ENCODE measurements around the gene ZDHHC14.
A peak's percentile ranks its signal among the peaks of the same experiment; 100 is the strongest.
"Not testable (repeated sequence)": the region's sequence is repeated elsewhere in the genome, so short reads cannot be mapped to it uniquely, and the experiment has no call there.

ZDHHC14 gene

DNA sequence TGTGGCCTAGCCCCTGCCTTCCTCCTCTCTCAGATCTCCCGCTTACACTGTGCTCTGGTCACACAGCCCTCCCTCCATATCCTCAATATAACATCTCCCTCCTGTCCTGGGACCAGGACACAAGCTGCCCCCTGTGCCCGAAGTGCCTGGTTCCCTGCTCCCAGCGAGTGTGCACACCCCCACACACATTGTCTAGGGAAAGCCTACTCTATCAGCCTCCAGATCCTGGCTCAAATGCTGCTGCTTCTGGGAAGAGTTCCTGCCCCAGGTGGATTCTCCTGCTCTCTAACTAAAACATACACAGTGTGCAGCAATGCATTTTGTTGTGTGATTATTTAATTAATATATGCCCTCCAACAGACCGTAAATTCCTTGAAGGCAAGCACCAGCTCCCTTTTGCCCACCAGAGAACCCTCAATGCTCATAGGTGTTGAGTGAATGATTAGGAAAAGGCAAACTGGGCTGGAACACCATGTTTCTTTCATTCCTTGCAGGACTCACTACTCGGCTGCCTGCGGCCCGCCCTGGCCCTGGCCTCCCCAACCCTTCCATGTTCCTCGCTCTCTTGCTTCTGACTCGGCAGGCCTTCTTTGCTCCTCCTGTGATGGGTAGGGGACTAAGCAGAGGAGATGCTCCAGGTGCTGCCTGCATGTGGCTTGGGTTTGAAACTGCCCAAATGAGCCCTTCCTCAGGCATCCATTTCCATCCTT is 194.6 kb downstream of the ZDHHC14 start:
- DNase-seq, result no peak

DNA sequence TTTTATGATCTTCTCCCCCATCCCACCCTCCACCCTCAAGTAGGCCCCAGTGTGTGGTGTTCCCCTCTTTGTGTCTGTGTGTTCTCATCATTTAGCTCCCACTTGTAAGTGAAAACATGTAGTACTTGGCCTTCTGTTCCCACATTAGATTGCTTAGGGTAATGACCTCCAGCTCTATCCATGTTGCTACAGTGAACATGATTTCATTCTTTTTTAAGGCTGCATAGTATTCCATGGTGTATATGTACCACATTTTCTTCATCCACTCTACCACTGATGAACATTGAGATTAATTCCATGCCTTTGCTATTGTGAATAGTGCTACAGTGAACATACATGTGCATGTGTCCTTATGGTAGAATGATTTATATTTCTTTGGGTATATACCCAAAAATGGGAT is 196.0 kb downstream of the ZDHHC14 start:
- not testable (repeated sequence) for DNase-seq

DNA sequence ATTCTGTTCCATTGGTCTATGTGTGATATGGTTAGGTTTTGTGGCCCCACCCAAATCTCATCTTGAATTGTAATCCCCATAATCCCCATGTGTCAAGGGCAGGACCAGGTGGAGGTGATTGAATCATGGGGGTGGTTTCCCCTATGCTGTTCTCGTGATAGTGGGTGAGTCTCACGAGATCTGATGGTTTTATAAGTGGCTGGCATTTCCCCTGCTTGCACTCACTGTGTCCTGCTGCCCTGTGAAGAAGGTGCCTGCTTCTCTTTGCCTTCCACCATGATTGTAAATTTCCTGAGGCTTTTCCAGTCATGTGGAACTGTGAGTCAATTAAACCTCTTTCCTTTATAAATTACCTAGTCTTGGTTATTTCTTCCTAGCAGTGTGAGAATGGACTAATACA is 197.5 kb downstream of the ZDHHC14 start:
- not testable (repeated sequence) for DNase-seq

DNA sequence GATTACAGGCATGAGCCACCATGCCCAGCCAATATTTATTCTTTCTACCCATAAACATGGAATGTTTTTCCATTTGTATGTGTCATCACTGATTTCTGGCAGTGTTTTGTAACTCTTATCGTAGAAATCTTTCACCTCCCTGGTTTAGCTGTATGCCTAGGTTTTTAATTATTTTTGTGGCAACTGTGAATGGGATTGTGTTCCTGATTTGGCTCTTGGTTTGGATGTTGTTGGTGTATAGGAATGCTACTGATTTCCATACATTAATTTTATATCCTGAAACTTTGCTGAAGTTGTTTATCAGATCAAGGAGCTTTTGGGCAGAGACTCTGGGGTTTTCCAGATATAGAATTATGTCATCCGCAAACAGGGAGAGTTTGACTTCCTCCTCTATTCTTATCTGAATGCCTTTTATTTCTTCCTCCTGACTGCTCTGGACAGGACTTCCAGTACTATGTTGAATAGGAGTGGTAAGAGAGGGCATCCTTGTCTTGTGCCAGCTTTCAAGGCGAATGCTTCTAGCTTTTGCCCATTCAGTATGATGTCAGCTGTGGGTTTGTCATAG is 198.6 kb downstream of the ZDHHC14 start:
- no peak for DNase-seq

DNA sequence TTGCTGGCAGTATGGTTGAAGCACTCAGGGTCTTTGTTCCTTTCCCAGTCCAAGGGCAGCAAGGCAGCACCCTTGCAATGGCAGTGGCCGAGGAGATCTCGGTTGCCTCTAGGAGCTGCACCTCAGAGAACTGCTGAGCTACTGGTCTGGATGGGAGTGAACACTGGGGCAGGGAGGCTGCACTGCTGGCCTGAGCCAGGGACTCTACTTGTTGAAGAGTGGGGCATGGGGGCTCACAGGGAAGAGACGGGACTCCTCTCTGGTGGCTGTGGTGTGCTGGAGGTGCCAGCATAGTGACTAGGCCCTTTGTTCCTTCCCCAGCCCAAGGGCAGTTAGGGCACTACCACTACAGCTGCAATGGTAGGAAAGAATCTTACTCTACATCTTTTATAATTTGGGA is 203.0 kb downstream of the ZDHHC14 start:
- no peak for DNase-seq

DNA sequence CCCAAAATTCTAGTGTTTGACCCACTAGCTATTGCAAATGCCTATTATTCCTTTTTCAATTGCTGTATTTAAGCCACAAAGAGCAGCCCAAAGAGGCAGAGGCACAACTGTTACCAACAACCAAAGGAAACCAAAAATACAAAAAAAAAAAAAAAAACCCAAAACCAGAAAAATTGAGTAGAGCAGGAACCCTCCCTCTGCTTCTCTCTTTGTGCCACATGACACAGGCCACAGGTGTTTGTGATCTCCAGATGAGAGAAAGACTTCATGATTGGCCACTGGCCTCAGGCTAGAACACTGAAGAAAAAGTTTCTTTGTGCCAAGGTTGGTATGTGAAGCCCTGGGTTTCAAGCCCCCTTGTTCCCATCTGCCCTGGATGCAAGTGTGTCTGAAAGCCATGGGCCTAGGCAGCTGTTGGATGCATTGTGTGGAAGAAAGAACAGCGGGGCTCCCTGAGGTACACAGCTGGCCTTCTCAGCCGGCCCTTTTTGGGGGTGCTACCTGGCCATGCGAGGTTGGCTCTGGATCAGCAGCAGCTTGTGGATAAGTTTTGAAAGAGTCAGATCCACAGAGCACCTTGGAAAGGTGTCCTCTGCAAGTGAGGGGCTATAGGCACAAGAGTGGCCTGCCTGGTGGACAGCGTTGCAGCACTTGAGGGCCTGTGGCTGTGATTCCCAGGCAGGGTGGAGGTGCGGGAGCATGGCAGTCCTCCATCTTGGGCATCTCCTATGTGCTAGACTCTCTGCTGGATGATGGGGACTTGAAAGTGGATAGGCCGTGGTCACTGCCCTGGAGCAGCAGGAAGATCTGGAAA is 204.5 kb downstream of the ZDHHC14 start:
- DNase-seq, result no peak

DNA sequence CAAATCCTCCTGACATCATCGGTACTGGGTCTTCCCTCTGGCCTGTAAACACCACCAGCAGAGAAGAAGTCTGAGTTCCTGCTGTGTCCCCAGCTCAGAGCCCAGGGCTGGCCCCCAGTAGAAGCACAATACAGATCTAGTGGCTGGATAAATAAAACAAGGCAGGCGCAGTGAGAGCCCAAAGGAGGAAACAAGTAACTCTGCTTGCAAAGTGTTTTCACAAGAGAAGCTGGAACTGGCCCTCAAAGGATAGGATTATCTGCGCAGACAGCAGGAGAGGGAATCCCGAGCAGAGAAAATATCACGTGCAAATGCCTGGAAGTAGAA is 205.1 kb downstream of the ZDHHC14 start:
- DNase-seq, result no peak

DNA sequence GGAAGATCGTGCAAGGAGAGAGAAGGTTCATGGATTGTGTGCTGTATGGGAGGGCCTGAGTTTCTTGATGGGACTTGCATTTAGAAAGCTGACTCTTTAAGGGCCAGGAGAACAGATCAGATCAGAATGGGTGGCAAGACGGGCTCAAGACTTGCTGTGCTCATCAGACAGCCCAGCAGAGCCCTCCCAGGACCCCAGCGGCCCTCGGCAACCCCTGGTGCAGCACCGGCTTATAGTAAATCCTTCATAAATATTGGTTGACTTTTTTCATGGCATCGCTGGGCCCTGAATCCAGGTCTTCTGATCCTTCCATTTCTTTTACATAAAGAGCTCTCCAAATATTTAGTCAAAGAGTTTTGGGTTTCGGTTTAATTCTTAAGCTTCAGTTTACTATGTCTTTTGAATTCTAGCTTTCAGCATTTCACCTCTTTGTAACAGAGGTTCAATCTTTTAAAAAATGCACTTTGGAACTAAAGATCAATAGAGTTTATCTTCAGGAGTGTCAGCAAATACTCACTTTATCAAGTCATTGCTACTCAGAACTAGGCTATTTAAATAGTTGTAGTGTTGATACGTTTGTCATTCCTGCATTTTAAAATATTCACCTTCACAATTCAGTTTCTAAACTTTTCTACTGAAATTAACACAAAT is 205.6 kb downstream of the ZDHHC14 start:
- no peak for DNase-seq

DNA sequence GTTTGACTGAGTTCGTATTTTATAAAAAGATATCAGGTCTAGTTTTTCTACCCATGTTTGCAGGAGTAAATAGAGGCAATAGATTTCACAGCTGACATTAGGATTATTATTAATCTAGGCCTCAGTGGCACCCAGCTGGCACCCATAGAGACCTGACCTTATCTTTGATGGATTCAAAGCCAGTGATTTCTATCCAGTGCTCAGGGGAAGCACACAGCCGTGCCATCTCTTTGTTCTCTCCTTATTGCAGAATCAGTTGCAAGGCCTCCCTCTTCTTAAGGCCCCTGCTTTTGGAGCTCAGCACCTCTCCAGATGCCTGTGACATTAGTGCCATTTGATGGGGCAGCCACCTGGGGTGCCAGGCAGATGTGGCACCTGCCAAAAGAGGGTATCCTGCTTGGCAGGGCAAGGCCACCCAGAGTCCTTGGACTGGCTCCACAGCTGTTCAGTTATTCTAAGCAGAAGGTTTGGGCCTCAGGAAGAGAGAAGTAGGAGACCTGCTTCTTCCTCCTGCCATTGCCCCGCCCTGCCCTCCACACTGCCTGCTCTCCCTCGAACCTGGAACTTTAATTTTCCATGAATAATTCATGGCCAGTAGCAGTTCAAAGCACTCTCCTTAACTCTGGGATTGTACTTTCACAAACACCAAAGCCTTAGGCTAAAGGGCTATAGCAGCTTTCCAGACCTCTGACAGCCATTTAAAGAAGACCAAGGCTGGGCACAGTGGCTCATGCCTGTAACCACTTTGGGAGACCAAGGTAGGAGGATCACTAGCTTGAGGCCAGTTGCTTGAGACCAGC is 206.3 kb downstream of the ZDHHC14 start:
- no peak for DNase-seq

DNA sequence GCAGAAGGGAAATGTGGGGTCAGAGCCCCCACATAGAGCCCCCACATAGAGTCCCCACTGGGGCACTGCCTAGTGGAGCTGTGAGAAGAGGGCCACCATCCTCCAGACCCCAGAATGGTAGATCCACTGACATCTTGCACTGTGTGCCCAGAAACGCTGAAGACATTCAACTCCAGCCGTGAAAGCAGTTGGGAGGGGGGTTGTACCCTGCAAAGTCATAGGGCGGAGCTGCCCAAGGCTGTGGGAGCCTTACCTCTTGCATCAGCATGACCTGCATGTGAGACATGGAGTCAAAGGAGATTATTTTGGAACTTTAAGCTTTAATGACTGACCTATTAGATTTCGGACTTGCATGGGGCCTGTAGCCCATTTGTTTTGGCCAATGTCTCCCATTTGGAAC is 209.7 kb downstream of the ZDHHC14 start:
- not testable (repeated sequence) for DNase-seq

DNA sequence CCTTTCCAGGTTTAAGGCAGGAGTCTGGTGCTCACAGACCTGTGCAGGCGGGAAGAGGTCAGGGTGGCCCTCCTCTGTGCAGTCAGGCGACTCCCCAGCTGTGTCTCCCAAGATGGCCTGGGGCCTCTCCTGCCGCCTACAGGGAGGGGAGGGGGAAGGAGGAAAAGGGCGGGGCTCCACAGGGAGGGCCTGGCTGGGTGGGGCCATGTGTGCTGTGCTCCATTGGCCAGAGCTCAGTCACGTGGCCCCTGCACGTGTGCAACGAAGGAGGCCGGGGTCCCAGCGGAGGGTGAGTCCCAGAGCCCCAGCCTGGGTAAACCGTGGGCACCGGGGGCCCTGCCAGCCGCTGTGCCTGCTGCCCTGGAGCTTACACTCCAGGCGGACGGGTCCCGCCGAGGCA is 211.6 kb downstream of the ZDHHC14 start:
- peak; percentile 20 for DNase-seq

DNA sequence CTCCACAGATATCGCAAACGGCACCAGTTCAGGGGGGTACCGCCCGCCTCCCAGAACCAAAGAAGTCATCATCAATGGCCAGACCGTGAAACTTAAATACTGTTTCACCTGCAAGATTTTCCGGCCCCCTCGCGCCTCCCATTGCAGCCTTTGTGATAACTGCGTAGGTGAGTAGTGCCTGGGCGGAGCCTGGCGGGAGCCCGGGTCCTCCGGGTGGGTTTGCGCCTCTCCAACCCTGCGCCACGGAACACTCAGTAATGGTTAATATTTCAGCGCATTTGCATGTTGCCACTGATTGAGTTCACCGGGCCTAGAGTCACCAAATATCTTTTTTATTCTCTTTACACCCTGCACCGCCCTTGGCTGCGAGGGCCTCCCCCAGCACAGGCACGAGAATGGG is 212.0 kb downstream of the ZDHHC14 start:
- DNase-seq, result no peak

DNA sequence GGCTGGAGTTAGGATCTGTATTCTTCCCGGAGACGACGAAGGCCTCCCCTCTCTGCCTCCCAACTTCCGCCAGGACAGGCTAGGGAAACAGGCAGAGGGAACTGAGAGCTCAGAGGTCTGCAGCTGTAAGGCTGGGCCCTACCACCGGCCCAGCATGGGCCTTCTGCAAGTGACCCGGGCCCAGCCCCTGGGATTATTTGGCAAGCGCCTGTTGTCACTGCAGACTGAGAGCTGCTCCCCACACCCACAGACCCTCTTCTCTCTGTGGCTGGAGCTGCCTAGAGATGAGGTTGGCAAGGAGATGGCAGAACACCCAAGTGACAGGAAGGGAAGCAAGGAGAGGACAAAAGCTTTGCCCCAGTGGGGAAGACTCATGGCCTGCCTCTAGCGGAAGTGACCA is 212.6 kb downstream of the ZDHHC14 start:
- no peak for DNase-seq

DNA sequence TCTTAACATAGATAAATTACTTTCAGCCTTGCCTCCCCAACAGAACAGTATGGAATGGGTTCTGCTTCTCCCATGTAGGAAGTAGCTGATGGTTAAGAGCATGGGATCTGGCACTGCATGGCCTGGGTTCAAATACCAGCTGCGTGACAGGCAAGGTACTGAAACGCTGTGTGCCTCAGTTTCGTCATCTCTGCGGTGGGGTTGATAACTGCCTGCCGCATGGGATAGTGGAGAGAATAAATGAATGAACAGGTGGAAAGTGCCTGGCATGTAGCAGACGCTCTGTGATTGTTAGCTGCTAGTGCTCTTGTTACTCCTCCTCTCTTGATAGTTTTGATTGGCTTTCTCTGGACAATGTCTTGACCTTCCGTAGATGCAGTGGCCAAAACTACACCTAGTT is 213.3 kb downstream of the ZDHHC14 start:
- DNase-seq, result no peak

DNA sequence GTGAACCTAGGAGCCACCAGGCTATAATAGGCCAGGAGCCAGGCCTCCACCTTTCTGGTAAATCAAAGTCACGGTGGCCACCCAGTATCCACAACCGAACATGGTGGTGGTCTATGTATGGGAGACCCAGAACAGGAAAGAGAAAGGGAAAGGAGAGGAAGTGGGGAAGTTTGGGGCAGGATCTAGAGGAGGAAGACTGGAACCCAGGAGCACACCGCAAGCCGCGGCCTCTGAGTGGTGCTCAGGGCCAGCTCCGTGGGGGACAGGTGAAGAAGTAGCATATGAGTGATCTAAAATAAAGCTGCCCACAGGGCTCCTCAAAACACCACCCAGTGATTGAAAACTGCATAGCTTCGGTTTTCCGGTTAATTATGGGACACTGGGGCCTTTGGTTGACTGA is 214.8 kb downstream of the ZDHHC14 start:
- DNase-seq, result no peak

DNA sequence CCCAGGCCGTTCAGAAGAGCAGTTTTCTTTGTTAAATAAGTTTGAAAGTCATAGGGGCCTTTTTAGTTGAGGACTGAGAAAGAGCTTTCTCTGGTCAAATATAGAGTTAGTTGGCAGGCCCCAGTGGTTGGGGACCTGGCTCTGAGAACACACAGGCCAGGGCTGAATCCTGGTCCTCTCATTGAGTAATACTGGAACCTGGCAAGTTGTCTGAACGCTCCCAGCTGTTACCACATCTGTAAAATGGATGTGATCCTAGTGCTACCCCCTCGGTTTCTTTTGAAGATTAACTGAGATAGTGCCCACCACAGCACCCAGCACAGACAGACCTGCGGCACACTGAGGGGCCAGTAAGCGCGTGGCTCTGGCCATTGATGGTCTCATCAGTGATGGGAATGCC is 215.5 kb downstream of the ZDHHC14 start:
- DNase-seq, result no peak

DNA sequence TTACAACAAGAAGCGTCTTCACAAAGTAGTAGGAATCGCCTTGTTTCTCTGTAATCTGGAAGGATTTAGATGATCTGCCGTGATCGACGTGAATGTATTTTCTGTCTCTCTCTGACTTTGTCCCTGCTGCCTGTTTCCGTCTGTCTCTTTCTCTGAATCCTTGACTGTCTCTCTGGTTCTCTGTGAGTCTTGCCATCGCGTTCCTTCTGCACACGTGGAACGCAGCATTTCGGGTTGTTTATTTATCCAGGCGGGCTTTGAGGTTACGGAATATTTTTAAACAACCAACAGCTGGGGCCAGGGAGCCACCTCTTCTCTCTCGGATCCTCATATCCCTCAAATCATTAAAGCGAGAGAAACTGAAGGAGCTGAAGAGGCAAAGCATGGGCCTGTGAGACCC is 215.9 kb downstream of the ZDHHC14 start:
- no peak for DNase-seq

DNA sequence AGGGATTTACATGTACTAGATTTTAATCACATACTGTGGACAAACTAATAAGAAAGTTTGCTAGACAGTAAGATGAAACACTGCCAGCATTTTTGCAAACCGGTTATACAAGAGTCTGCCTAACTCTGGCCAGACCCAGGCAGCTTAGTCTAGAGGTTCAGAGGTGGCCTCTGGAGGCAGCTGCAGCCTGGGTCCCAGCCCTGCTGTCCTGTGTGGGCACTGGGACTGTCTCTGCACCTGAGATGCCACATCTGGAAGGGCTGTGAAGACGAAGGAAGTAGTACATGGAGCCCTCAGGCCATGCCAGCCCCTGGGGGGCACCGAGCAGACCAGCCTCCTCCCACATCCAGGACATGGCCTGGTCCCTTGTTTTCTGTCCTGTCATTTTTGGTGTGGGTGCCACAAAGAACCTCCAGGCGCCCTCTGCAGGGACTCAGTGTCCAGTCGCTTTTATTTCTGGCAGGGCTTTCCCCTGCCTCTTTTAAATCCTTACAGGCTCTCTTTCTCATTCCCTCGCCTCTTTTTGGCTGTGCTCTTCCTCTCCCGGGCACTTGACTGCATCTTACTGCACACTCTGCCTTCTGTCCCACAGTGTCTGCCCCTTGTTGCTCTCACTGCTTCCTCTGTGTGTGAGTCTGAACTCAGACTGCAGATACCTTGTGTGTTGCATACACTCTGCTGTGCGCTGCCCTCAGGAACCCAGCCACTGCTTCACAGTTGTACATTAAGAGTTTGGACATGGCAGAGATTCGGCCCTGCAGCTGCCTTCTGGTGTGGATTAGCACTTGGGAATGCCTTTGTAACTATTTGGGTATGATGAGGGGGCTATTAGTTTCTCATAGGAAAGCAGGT is 216.7 kb downstream of the ZDHHC14 start:
- peak; percentile 61 for DNase-seq

DNA sequence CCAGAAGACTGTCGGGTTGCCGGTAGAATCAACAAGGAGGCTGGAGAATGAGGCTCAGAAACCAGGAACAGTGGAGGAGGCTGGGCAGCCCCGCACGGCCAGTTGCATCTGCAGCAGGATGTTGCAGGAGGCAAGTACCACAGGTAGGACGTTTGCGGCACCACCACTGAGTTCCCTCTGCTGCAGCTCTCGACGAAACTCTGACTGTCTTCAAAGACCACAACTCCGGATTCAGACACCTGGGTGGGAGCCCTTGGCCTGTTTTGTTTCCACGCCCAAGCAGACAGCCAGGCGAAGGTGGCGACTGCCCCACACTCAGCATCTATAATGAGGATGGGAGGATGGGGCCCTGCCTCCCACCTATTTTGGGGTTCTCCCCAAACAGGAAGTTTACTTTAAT is 218.2 kb downstream of the ZDHHC14 start:
- no peak for DNase-seq

DNA sequence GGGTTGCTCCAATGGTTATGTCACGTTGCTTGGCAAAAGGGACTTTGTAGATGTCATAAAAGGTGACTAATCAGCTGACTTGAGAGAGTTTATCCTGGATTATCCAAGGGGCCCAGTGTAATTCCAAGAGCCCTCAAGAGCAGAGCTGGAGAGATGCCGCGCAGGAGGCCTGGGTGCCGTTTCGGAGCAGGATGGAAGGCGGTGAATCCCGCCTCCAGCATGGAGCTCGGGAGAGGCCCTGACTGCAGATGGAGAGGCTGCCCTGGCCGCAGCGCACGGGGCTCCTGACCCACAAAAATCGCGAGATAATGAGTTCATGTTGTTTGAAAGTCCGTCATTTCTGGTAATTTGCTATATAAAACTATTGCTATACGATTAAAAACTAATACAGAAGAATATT is 219.8 kb downstream of the ZDHHC14 start:
- DNase-seq, result no peak

DNA sequence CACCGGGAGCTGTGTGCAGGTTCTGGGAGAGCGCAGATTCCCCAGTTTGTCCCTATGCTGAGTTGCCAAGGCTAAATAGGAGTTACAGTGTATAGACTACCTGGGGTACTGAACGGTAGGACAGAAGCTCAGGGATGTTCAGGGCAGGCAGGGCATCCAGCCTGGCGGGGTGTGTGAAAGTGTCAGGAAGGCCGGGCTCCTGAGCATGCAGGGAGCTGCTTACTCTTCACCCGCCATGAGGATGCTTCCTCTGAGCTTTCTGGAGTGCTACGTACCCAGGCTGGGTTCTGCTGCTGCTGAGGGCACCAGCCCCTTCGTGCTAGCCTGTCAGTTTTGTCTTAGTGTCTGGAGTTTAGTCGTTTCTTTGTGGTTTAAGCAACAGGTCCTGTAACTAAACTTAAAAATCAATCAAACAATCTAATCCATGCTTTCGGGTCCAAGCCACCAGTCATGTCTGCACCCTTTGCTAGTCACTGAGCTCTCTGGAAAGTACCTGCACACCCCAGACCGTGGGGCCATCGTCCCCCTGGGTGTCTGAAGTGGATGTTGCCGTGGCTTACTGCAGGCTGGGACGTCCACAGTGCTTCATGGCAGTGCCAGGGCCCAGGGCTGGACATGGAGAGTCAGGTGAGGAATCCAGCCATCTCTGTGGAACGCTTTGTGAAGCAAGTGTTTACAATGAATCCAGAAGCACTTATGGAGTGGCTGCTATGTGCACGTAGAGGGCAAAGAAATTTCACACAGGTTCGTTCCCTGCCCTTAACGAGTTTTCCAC is 221.7 kb downstream of the ZDHHC14 start:
- no peak for DNase-seq

Data from NCI-H69 (cell line).